Esophagus muscularis mucosa (tissue), 4 donors: ENCODE measurements around the gene ADH7. TPM values are rescaled to one million over a fixed set of nuclear protein-coding genes. Genes with fewer than 3 reads are reported as not detected.

Experiments
- DNase-seq: peaks from one replicate; pipeline ENCODE4 v3.0.0-alpha.2; 2017; ENCODE audit errors: extremely low spot score
- H3K27ac ChIP-seq, 4 donors: fragments of 200-600 bp; sonication (generic); replicated peaks in 1 of 4; 1 replicate in 3 of 4; 2 replicates in 1 of 4; pipeline ENCODE4 v1.5.1; 2016 to 2019; ENCODE audit warnings: mild to moderate bottlenecking in 1 of 4
- H3K27me3 ChIP-seq, 4 donors: fragments of 200-600 bp; sonication (generic); one replicate each; pipeline versions ENCODE4 v1.5.1 to v1.6.0; 2016 to 2019
- H3K36me3 ChIP-seq, 4 donors: fragments of 200-600 bp; sonication (generic); one replicate each; pipeline ENCODE4 v1.5.1; 2016 to 2019
- H3K4me1 ChIP-seq, 4 donors: fragments of 200-600 bp; sonication (generic); one replicate each; pipeline ENCODE4 v1.5.1; 2016 to 2019
- H3K4me3 ChIP-seq, 4 donors: fragments of 200-600 bp; sonication (generic); 1 replicate in 2 of 4; 2 replicates in 2 of 4; pipeline ENCODE4 v1.5.1; 2016 to 2019; ENCODE audit warnings: mild to moderate bottlenecking in 4 of 4, moderate library complexity in 1 of 4
- H3K9me3 ChIP-seq, 4 donors: fragments of 200-600 bp; sonication (generic); 1 replicate in 3 of 4; 2 replicates in 1 of 4; pipeline ENCODE4 v1.5.1; 2016 to 2019
- EP300 ChIP-seq: sonication (generic); formaldehyde crosslinking; IDR thresholded peaks from one replicate; pipeline ENCODE4 v1.6.1; 2017; ENCODE audit warnings: antibody characterized with exemption
- POLR2A ChIP-seq: fragments of 450-650 bp; IDR thresholded peaks from one replicate; pipeline ENCODE4 v1.6.1; 2017; ENCODE audit warnings: antibody characterized with exemption, moderate library complexity, mild to moderate bottlenecking, low read depth
- POLR2AphosphoS5 ChIP-seq, 2 donors: sonication (generic); formaldehyde crosslinking; IDR thresholded peaks; one replicate each; pipeline ENCODE4 v1.6.1; 2017; ENCODE audit warnings: antibody characterized with exemption in 2 of 2
- WGBS: methylation state at CpG from one replicate; pipeline ENCODE4 v1.1.5; 2018; 5-methylcytosine and 5-hydroxymethylcytosine counted together
- intact Hi-C: fragments of 100-400 bp; cut with DNase I; formaldehyde crosslinking; loops from one replicate; pipeline ENCODE4 v1.15.1; 2023
- total RNA-seq, 4 donors: library from RNA; depleted of rRNA; stranded (reverse); fragments of >200 nt; gene quantifications; one replicate each; pipeline versions ENCODE4 v1.1.0 to v1.2.1, GENCODE V29; 2016
- TF ChIP-seq, protein P1 (sequence below), 3 experiments: fragments of 200-600 bp in 2 of 3; fragments of 450-650 bp in 1 of 3; sonication (generic) in 2 of 3; IDR thresholded peaks; one replicate each; pipeline ENCODE4 v1.5.1; 2017 to 2019; ENCODE audit warnings: antibody characterized with exemption in 3 of 3, mild to moderate bottlenecking in 2 of 3, moderate library complexity in 1 of 3

Gene ADH7
- total RNA-seq, 4 donors from 2014 or later, result not detected

DNA sequence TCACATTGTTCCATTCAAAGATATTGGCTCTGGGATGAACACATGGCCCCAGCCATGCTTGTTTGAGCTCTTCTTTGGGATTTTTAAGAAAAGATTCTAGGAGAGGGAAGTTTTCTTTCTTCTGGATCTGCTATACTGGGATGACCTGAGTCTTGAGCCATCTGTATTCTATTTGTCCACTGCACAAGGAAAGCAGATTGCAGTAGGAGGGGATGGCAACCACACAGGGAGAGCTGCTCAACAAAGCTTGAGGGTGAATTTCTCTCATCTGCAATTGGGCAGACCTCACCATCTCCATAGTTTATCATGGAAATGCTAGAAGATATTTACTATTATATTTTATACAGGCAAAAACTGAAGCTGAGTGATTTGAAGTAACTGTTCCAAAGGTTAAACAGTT, 34.3 kb downstream of the ADH7 start:
- H3K9me3 ChIP-seq, result peaks cover 0 to 3% (median 0%) of the 10 kb centered on the region in 4 donors
- TF ChIP-seq POLR2A, result no peak
- no peak for TF ChIP-seq EP300
- TF ChIP-seq, protein P1, sequence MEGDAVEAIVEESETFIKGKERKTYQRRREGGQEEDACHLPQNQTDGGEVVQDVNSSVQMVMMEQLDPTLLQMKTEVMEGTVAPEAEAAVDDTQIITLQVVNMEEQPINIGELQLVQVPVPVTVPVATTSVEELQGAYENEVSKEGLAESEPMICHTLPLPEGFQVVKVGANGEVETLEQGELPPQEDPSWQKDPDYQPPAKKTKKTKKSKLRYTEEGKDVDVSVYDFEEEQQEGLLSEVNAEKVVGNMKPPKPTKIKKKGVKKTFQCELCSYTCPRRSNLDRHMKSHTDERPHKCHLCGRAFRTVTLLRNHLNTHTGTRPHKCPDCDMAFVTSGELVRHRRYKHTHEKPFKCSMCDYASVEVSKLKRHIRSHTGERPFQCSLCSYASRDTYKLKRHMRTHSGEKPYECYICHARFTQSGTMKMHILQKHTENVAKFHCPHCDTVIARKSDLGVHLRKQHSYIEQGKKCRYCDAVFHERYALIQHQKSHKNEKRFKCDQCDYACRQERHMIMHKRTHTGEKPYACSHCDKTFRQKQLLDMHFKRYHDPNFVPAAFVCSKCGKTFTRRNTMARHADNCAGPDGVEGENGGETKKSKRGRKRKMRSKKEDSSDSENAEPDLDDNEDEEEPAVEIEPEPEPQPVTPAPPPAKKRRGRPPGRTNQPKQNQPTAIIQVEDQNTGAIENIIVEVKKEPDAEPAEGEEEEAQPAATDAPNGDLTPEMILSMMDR (IDR thresholded peaks at IDR 0.05), result no peak
- no peak for TF ChIP-seq POLR2AphosphoS5 (IDR thresholded peaks at IDR 0.05)
- peak overlapping the region in 1 of 4 donors; percentile 19 for H3K27ac ChIP-seq
- no peaks in the 10 kb centered on the region for H3K36me3 ChIP-seq
- no peak for DNase-seq
- H3K27me3 ChIP-seq, result no peaks in the 10 kb centered on the region
- intact Hi-C loops, result loop anchor here (5.0 kb wide), 1 partner anchor 74 kb away; no protein-coding TSS in a partner anchor
- peaks cover 14 to 40% (median 31%) of the 10 kb centered on the region in 4 donors for H3K4me1 ChIP-seq
- H3K4me3 ChIP-seq, result no peak overlapping the region

- H3K27ac ChIP-seq, result no peak overlapping the region
- TF ChIP-seq POLR2A, result no peak
- no peak for TF ChIP-seq POLR2AphosphoS5 (IDR thresholded peaks at IDR 0.05)
- TF ChIP-seq, protein P1 (IDR thresholded peaks at IDR 0.05), result no peak
- TF ChIP-seq EP300, result no peak
- no peak overlapping the region for H3K4me3 ChIP-seq
- peaks cover 0 to 3% (median 0%) of the 10 kb centered on the region in 4 donors for H3K9me3 ChIP-seq
- no peaks in the 10 kb centered on the region for H3K36me3 ChIP-seq
- 60% methylated on average over 1 of the region's 1 CpG for WGBS
- H3K4me1 ChIP-seq, result peaks cover 4 to 31% (median 19%) of the 10 kb centered on the region in 4 donors
- intact Hi-C loops, result no loop called here
- H3K27me3 ChIP-seq, result no peaks in the 10 kb centered on the region
- DNase-seq, result no peak
Observed at GRCh38 chr4:99399017-99399416, 36.1 kb downstream of the ADH7 start.

DNA sequence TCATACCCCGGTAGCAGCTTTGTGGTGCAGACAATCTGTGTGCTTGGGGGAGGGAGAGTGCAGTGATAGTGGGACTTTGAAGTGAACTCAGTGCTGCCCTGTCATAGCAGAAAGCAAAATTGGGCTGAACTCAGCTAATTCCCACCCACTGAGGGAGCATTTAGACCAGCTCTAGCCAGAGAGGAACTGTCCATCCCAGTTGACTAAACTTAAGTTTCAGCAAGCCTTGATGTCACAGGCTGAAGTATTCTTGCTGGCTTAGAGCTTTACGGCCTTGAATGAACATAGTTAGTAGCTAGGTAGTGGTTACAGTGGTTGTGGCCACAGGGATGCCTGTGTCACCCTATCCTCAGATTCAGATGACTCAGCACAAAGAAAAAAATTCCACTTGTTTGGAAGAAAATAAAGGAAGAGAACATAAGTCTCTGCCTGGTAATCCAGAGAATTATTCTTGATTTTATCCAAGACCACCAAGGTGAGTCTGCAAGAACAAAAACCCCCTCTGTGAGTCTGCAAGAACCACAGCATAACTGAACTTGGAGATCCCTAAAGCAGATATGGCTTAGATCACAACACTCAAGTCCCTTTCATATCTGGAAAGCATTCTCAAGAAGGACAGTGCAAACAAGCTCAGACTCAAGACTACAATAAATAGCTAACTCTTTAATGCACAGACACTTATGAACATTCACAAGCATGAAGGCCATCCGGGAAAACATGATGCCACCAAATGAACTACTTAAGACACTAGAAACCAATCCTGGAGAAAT, 39.4 kb downstream of the ADH7 start:
- DNase-seq, result no peak
- intact Hi-C loops, result no loop called here
- TF ChIP-seq, protein P1 (IDR thresholded peaks at IDR 0.05), result no peak
- TF ChIP-seq POLR2AphosphoS5 (IDR thresholded peaks at IDR 0.05) (no peak), EP300 (no peak), POLR2A (no peak)
- peak overlapping the region in 3 of 4 donors; percentile 14 to 54 (median 17) for H3K27ac ChIP-seq
- H3K4me1 ChIP-seq, result peaks cover 0 to 12% (median 5%) of the 10 kb centered on the region in 4 donors
- no peak overlapping the region for H3K4me3 ChIP-seq
- WGBS, result 78% methylated on average over 3 of the region's 3 CpGs
- no peaks in the 10 kb centered on the region for H3K36me3 ChIP-seq
- H3K9me3 ChIP-seq, result peaks cover 0 to 7% (median 0%) of the 10 kb centered on the region in 4 donors
- H3K27me3 ChIP-seq, result no peaks in the 10 kb centered on the region

DNA sequence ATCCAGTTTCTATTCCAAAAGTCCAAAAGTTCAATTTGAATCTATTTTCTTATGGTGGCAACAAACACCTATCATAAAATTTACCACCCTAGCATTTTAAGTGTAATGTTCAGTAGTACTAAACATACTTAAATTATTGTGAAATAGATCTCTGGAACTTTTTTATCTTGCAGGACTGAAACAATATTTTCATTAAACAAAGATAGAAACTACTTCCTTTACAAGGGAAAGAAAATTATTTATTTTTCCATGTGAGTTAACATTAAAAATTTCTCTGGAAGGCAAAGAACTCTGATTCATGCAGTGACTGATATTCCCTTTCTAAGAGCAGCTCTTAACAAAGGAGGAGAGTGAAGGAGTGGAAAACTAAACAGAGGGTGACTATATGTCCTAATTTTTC, 40.2 kb downstream of the ADH7 start:
- Histone ChIP-seq H3K9me3 (peaks cover 0 to 7% (median 0%) of the 10 kb centered on the region in 4 donors), H3K36me3 (no peaks in the 10 kb centered on the region), H3K27ac (peak overlapping the region in 2 of 4 donors; percentile 17 to 54), H3K4me1 (peaks cover 0 to 12% (median 4%) of the 10 kb centered on the region in 4 donors), H3K4me3 (no peak overlapping the region), H3K27me3 (no peaks in the 10 kb centered on the region)
- no peak for DNase-seq
- intact Hi-C loops, result no loop called here
- TF ChIP-seq POLR2A (no peak), POLR2AphosphoS5 (IDR thresholded peaks at IDR 0.05) (no peak), EP300 (no peak)
- TF ChIP-seq, protein P1 (IDR thresholded peaks at IDR 0.05), result no peak
